Cardiac fibroblast (primary cell): Measurements from ENCODE around the gene LCAT.
A peak's percentile ranks its signal among the peaks of the same experiment; 100 is the strongest.

ENCODE experiments used
- DNase-seq, 2 donors: peaks; one replicate each; pipeline versions ENCODE4 v3.0.0 to v3.0.0-alpha.2; 2010; ENCODE audit warnings: low read depth in 2 of 2
- H3K4me3 ChIP-seq, 2 donors: replicated peaks in 1 of 2; 1 replicate in 1 of 2; 2 replicates in 1 of 2; pipeline ENCODE4 v1.5.1; 2011; ENCODE audit warnings: low read depth in 2 of 2, low read length in 2 of 2, mild to moderate bottlenecking in 2 of 2, moderate library complexity in 1 of 2
- TF ChIP-seq, protein P1 (sequence below): IDR thresholded peaks from one replicate; pipeline ENCODE4 v1.5.1; 2011; ENCODE audit warnings: low read depth, mild to moderate bottlenecking, low read length, inconsistent platforms

Gene LCAT

GRCh38 chr16:67923414-67924116 is 20.4 kb downstream of the LCAT start:
- H3K4me3 ChIP-seq = no peak overlapping the region
- TF ChIP-seq, protein P1, sequence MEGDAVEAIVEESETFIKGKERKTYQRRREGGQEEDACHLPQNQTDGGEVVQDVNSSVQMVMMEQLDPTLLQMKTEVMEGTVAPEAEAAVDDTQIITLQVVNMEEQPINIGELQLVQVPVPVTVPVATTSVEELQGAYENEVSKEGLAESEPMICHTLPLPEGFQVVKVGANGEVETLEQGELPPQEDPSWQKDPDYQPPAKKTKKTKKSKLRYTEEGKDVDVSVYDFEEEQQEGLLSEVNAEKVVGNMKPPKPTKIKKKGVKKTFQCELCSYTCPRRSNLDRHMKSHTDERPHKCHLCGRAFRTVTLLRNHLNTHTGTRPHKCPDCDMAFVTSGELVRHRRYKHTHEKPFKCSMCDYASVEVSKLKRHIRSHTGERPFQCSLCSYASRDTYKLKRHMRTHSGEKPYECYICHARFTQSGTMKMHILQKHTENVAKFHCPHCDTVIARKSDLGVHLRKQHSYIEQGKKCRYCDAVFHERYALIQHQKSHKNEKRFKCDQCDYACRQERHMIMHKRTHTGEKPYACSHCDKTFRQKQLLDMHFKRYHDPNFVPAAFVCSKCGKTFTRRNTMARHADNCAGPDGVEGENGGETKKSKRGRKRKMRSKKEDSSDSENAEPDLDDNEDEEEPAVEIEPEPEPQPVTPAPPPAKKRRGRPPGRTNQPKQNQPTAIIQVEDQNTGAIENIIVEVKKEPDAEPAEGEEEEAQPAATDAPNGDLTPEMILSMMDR = no peak
- no peak for DNase-seq

DNA sequence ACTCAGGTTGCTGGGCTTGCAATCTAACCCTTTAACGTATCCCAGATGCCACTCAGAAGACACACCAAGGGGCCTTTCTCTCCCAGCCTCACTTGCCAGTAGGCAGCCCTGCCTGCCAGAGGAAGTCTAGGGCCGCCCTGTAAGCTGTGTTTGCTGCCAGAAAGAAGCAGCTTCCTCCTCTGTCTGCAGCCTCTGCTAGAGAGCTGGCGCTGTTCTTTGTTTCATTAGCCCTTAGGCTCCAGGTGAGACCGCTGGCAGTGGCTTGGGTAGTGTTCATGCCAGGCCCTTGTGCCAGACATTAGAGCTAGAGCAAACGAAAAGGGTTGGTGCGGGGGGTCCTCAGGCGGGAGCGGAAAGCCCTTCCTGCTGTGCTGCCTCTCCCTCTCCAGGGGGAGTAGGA is 21.2 kb downstream of the LCAT start:
- H3K4me3 ChIP-seq = no peak overlapping the region
- no peak for DNase-seq
- TF ChIP-seq, protein P1 = no peak

DNA sequence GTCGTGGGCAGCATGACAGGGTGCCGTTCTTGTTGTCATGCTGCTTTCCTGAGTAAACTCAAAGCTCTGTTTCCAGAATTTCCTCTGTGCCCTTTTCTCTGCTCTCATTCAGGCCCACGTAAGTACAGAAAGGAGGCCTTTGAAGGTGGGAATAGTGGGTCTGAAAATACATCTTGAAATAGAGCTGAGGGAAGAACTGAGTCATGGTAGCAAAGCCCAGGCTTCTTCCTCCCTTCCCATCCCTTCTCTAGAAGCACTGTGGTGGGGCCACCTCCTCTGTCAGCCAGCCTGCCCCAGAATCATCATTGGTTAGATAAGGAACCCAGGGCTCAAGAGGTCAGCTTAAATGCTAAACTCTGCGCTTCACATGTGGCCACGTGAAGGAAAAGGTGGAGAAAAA is 21.7 kb downstream of the LCAT start:
- TF ChIP-seq, protein P1 = no peak
- no peak overlapping the region for H3K4me3 ChIP-seq
- no peak for DNase-seq

- DNase-seq = no peak
- TF ChIP-seq, protein P1 = no peak
- no peak overlapping the region for H3K4me3 ChIP-seq
Measured at GRCh38 chr16:67919622-67920221, 24.2 kb downstream of the LCAT start.

- no peak overlapping the region for H3K4me3 ChIP-seq
- peak in 1 of 2 donors; percentile 87 for DNase-seq
- TF ChIP-seq, protein P1 = no peak
Measured at GRCh38 chr16:67917852-67918236, 26.1 kb downstream of the LCAT start.

- peak in 1 of 2 donors; percentile 38 for DNase-seq
- TF ChIP-seq, protein P1 = no peak
- no peak overlapping the region for H3K4me3 ChIP-seq
Measured at GRCh38 chr16:67917140-67917851, 26.6 kb downstream of the LCAT start.
